Testis (tissue), 3 donors: ENCODE data around the gene REPS1. TPM values are rescaled to one million over a fixed set of nuclear protein-coding genes. Genes with fewer than 3 reads are reported as not detected.

Experiments
- DNase-seq: peaks from one replicate; pipeline ENCODE4 v3.0.0-alpha.2; 2019
- H3K27ac ChIP-seq, 2 donors: fragments of 200-600 bp; sonication (generic); one replicate each; pipeline ENCODE4 v1.5.1; 2019
- H3K27me3 ChIP-seq: fragments of 200-600 bp; sonication (generic); one replicate; pipeline ENCODE4 v1.5.1; 2019
- H3K36me3 ChIP-seq: fragments of 200-600 bp; sonication (generic); one replicate; pipeline ENCODE4 v1.5.1; 2017; ENCODE audit warnings: low read depth; ENCODE audit errors: missing control alignments
- H3K4me1 ChIP-seq: fragments of 200-600 bp; sonication (generic); one replicate; pipeline ENCODE4 v1.5.1; 2019
- H3K4me3 ChIP-seq, 2 donors: fragments of 200-600 bp; sonication (generic); one replicate each; pipeline ENCODE4 v1.5.1; 2017 to 2019
- H3K9me3 ChIP-seq: fragments of 200-600 bp; sonication (generic); one replicate; pipeline ENCODE4 v1.5.1; 2017
- POLR2A ChIP-seq: fragments of 450-650 bp; IDR thresholded peaks from one replicate; pipeline ENCODE4 v1.6.1; 2017; ENCODE audit warnings: antibody characterized with exemption, mild to moderate bottlenecking, moderate library complexity
- WGBS, 2 donors: methylation state at CpG; one replicate each; pipeline ENCODE4 v1.1.5; 2018; 5-methylcytosine and 5-hydroxymethylcytosine counted together
- intact Hi-C: fragments of 100-400 bp; cut with DNase I; formaldehyde crosslinking; loops from one replicate; pipeline ENCODE4 v1.15.1; 2023; ENCODE audit warnings: low total_unique reads
- polyA plus RNA-seq: library from polyadenylated mRNA; stranded (reverse); fragments of 350-450 nt; fragmentation: Illumina TruSeq; extraction: RNeasy Lipid Tissue Mini Kit (QIAGEN cat#74804); gene quantifications from one replicate; pipeline ENCODE4 v1.2.3, GENCODE V29; 2014; ENCODE audit warnings: low read depth, low replicate concordance; ENCODE audit not compliant: insufficient read depth
- total RNA-seq, 2 donors: library from RNA; depleted of rRNA; stranded (reverse); fragments of >200 nt; gene quantifications; one replicate each; pipeline ENCODE4 v1.2.3, GENCODE V29; 2016
- TF ChIP-seq, protein P1 (sequence below), 3 experiments: fragments of 450-650 bp in 2 of 3; fragments of 200-600 bp in 1 of 3; sonication (generic) in 1 of 3; IDR thresholded peaks; one replicate each; pipeline ENCODE4 v1.5.1; 2016 to 2019; ENCODE audit warnings: antibody characterized with exemption in 3 of 3, mild to moderate bottlenecking in 2 of 3, moderate library complexity in 1 of 3

The REPS1 gene
- total and polyA plus RNA-seq, 3 donors from 2014 or later, result 82.0 to 170 (median 160) TPM

DNA sequence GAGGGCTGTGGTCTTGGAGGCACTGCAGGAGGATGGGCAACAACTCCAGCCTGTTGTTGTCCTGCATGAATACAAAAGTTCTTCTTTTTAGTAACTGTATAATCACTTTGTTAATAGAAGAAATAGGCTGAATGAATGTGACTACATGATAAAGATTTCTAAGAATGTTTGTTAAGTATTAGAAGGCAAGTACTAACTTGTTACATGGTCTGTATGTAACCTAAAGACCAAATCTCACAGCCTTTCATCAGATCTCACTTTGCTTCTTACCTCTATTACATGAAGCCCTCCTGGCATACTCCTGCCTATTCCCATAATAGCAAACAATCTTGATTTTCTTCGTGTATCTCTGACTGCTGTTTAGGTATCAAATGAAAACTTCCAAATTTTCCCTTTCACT lies 73.4 kb downstream of the REPS1 start:
- intact Hi-C loops, result no loop called here
- Histone ChIP-seq H3K9me3 (no peaks in the 10 kb centered on the region), H3K4me3 (no peak overlapping the region), H3K4me1 (no peaks in the 10 kb centered on the region), H3K27ac (no peak overlapping the region), H3K36me3 (no peaks in the 10 kb centered on the region), H3K27me3 (no peaks in the 10 kb centered on the region)
- DNase-seq, result no peak
- 78 to 86% methylated on average over 1 of the region's 1 CpG for WGBS, 2 donors
- TF ChIP-seq, protein P1, sequence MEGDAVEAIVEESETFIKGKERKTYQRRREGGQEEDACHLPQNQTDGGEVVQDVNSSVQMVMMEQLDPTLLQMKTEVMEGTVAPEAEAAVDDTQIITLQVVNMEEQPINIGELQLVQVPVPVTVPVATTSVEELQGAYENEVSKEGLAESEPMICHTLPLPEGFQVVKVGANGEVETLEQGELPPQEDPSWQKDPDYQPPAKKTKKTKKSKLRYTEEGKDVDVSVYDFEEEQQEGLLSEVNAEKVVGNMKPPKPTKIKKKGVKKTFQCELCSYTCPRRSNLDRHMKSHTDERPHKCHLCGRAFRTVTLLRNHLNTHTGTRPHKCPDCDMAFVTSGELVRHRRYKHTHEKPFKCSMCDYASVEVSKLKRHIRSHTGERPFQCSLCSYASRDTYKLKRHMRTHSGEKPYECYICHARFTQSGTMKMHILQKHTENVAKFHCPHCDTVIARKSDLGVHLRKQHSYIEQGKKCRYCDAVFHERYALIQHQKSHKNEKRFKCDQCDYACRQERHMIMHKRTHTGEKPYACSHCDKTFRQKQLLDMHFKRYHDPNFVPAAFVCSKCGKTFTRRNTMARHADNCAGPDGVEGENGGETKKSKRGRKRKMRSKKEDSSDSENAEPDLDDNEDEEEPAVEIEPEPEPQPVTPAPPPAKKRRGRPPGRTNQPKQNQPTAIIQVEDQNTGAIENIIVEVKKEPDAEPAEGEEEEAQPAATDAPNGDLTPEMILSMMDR (IDR thresholded peaks at IDR 0.05), result no peak
- no peak for TF ChIP-seq POLR2A

DNA sequence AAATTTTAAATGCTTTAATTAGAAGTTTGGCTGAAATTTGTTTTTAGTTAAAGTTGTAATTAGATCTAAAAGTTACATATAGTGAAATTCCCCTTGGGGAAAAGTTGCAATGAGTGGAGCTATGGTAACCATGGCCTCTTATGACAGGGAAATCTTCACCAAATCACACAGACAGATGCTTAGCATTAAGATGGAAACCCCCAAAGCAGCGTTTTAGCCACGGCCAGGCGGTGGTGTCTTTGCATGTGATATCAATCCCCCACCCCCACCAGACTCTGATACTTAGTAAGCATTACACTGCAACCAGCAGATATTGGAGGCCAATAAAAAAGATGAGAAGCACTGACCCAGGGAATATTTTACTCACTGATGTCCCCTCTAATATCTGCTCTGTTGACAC lies 75.7 kb downstream of the REPS1 start:
- Histone ChIP-seq H3K4me1 (no peaks in the 10 kb centered on the region), H3K27ac (no peak overlapping the region), H3K9me3 (no peaks in the 10 kb centered on the region), H3K27me3 (no peaks in the 10 kb centered on the region), H3K4me3 (no peak overlapping the region), H3K36me3 (no peaks in the 10 kb centered on the region)
- WGBS, 2 donors, result 66 to 79% methylated on average over 3 of the region's 3 CpGs
- no peak for DNase-seq
- intact Hi-C loops, result no loop called here
- TF ChIP-seq, protein P1 (IDR thresholded peaks at IDR 0.05), result no peak
- no peak for TF ChIP-seq POLR2A

DNA sequence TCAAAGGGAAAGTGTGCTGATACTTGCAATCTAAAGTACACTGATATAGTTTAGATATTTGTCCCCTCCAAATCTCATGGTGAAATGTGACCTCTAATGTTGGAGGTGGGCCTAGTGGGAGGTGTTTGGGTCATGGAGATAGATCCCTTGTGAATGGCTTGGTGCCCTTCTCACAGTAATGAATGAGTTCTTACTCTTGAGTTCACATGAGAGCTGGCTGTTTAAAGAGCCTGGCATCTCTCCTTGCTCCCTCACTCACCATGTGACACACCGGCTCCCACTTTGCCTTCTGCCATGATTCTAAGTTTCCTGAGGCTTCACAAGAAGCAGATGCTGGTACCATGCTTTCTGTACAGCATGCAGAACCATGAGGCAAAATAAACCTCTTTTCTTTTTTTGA lies 78.1 kb downstream of the REPS1 start:
- H3K27me3 ChIP-seq, result no peaks in the 10 kb centered on the region
- H3K4me1 ChIP-seq, result no peaks in the 10 kb centered on the region
- 90 to 95% methylated on average over 1 of the region's 1 CpG for WGBS, 2 donors
- H3K9me3 ChIP-seq, result no peaks in the 10 kb centered on the region
- intact Hi-C loops, result no loop called here
- H3K36me3 ChIP-seq, result no peaks in the 10 kb centered on the region
- no peak for TF ChIP-seq POLR2A
- TF ChIP-seq, protein P1 (IDR thresholded peaks at IDR 0.05), result no peak
- H3K27ac ChIP-seq, result no peak overlapping the region
- H3K4me3 ChIP-seq, result no peak overlapping the region
- DNase-seq, result no peak

DNA sequence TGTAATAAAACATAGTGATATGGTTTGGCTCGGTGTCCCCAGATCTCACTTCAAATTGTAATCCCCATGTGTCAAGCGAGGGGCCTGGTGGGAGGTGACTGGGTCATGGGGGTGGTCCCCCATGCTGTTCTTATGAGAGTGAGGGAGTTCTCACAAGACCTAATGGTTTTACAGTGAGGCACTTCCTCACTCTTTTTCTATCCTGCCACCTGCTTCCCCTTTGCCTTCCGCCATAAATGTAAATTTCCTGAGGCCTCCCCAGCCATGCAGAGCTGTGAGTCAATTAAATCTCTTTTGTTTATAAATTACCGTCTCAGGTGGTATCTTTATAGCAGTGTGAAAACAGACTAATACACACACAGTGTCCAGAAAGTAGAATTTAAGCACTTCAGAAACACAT lies 78.5 kb downstream of the REPS1 start:
- no peak overlapping the region for H3K27ac ChIP-seq
- H3K4me3 ChIP-seq, result no peak overlapping the region
- 81 to 84% methylated on average over 4 of the region's 4 CpGs for WGBS, 2 donors
- intact Hi-C loops, result no loop called here
- TF ChIP-seq POLR2A, result no peak
- TF ChIP-seq, protein P1 (IDR thresholded peaks at IDR 0.05), result no peak
- no peaks in the 10 kb centered on the region for H3K27me3 ChIP-seq
- H3K9me3 ChIP-seq, result no peaks in the 10 kb centered on the region
- DNase-seq, result no peak
- no peaks in the 10 kb centered on the region for H3K4me1 ChIP-seq
- H3K36me3 ChIP-seq, result no peaks in the 10 kb centered on the region

DNA sequence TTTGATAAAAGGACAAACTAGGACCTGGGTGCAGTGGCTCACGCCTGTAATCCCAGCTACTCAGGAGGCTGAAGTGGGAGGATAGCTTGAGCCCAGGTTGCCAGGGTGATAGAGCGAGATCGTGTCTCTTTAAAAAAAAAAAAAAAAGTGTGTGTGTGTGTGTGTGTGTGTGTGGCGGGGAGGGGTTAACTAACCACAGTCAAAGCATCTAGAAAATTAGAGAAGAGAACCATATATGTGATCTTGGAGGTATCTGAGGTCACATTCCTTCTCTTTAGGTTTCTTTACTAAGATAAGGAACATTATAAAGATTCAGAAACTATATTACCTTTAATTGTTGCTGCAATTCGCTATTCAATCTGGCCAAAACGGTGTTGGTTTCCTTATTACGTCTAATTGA lies 80.9 kb downstream of the REPS1 start:
- intact Hi-C loops, result no loop called here
- no peak for DNase-seq
- Histone ChIP-seq H3K27ac (no peak overlapping the region), H3K4me3 (no peak overlapping the region), H3K36me3 (no peaks in the 10 kb centered on the region), H3K9me3 (no peaks in the 10 kb centered on the region), H3K27me3 (no peaks in the 10 kb centered on the region), H3K4me1 (no peaks in the 10 kb centered on the region)
- no peak for TF ChIP-seq POLR2A
- TF ChIP-seq, protein P1 (IDR thresholded peaks at IDR 0.05), result no peak
- 70 to 86% methylated on average over 7 of the region's 7 CpGs for WGBS, 2 donors
